T1000 (cell line): ENCODE data around the gene B4GAT1.

ENCODE experiments used
- DNase-seq: peaks from one replicate; lab custom pipeline; 2025; ENCODE audit warnings: mixed read lengths; lab: John Stamatoyannopoulos, UW

B4GAT1 gene

DNA sequence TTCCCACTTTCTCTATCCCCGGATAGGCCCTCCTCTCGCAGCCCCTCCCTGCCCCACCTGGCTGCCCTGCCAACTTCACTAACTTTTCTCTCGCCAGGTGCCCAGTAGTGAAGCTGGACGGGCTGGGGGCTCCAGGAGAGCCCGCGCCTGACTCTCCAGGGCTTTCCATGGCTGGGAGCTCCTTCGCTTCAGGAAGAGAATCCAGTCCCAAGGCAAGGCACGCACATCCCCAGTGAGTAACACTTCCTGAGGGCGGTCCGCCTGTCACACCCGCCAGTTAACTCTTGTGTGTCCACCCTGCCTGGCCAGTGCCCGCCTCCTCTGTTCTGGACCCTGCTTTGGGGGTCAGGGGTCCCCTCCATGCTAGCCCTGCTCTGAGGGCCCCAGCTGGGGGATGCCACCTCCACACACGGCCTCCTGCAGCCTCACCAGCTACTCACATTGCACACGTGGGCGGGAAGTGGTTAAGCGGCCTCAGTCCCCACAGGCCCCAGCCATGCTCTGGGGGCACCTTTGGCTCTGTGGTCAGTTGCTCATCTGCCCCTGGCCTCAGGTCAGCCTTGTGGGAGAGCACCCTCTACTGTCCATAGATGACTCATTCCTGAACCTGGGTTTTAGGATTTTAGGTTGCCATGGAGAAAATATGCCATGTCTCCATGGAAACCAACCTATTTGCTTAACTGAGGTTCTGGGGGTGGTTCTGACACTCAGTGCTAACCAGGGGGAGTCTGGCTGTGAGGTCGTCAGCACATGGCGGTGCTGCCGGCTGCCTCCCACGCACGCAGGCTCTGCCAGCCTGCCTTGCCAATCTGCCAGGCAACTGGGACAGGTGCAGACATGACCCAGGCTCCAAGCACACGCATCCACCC is 11.0 kb downstream of the B4GAT1 start, which contains the start of gene RIN1:
Gene RIN1 (minus strand): TSS at position 201 of the 869 bp plus-strand sequence. CDS start 32 bp downstream, at position 169.
- DNase-seq: peak; percentile 99

DNA sequence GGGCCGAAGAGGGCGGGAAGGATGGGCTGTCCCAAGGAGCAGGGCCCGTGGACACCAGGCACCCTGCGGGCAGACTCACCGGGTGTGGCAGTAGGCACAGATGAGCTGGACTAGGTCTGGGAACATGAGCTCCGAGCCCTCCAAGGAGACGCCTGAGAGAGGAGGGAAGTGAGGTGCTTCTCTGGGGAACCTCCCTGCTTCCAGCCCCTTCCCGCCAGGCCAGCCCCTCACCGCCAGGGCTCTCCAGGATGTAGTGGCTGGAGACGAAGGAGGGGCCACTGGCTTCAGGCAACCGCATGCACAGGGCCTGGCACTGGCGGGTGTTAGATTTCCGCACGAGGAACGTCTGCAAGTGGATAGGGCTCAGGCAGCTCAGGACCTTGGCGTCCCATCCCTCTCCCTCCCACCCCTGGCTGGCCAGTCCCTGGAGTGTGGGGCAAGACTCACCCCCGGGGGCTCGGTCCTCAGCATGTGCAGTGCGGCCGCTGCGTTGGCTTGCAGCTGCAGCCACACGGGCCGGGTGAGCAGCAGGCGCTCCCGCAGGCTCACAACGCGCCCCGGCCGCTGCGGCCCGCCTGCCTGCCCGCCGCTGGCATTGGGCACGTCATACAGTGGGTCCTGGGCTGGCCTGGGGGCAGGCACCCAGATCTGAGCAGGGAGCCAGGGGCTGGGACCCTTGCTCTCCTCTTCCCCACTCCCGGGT is 11.7 kb downstream of the B4GAT1 start:
- DNase-seq: peak; percentile 56

GRCh38 chr11:66334605-66335442 is 12.6 kb downstream of the B4GAT1 start:
- DNase-seq: no peak

- no peak for DNase-seq
These were observed 13.4 kb downstream of the B4GAT1 start for GRCh38 chr11:66333896-66334604.

DNA sequence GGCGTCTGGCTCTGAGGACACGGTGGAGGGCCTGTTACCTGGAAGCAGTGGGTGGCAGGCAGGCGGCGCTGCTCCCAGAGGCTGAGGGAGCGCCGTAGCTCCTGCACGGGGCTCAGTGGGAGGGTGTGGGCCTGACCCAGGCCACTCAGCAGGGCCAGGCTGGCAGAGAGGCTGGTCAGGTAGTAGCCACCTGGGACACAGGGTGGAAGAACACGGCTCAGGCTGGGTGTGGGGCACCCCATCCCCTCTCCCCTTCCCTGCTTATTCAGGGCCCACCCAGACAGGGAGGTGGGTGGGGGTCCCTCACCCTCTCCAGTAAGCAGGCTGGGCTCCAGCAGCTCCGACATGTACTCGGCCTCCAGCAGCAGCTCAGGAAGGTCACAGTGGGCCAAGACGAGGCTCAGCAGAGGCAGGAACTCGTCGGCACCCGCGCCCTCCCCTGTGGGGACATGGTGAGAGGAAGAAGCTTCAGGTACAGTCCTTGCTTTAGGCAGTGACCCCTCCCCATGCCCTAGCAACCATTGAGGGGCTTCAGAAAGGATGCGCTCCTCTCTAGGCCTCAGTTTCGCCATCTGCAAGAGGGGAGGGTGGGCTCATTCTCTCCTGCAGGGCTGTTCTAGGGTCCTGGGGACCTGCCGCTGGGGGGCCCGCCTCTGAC is 14.1 kb downstream of the B4GAT1 start:
- DNase-seq: no peak

DNA sequence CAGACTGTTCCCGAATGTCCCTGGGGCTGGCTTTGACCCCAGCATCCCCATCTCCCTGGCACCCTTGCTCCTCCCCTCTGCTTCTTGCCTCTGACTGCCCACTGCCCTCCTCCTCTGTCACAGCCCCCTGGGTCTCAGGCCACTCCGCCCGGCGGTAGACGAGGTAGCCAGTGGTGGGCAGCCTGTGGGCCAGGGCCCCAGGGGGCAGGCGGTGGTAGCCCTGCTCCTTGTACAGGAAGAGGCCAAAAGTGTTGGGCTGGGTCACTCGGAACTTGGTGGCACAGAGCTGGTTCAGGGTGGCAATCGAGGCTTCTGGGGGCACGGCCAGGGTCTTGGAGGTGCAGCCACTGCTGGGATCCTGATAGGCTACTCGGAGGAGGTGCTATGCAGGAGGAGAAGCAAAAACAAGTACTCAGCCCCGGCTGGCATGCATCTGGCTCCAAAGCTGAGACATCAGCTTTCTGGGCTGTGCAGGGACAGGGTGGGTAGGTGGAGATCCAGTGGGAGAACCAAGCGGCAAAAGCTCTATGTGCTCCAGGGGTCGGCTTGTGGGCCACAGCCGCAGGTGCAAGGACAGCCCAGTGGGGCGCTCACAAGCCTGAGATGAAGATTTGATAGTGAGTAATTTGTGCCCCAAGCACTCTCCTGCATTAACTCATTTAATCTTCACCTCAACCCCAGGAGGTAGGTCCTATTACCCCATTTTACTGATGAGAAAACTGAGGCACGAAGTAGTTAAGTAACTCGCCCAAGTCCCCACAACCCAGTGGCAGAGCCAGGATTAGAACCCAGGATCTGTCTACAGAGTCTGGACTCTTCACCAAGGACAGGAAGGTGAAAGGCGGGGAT is 14.8 kb downstream of the B4GAT1 start:
- no peak for DNase-seq

- no peak for DNase-seq
These were observed 15.7 kb downstream of the B4GAT1 start for GRCh38 chr11:66331542-66332370.

DNA sequence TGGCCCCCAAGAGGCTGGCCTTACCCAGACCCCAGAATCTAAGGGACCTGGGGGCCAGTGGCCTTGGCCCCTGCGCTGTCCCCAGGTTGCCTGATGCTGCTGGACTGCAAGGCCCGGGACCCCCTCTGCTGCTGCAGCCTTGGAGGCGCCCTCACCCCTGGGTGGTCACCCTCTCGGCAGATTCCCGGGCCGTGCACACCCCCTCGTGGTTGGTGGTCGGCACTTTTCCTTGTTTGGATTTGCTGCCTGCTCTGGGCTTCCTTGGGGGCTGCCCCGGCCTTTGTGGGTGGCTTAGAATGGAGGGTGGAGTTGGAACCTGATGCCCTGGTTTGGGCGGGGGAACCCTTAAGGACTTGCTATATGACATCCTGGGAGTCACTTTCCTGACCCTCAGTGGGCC is 16.5 kb downstream of the B4GAT1 start:
- DNase-seq: no peak

DNA sequence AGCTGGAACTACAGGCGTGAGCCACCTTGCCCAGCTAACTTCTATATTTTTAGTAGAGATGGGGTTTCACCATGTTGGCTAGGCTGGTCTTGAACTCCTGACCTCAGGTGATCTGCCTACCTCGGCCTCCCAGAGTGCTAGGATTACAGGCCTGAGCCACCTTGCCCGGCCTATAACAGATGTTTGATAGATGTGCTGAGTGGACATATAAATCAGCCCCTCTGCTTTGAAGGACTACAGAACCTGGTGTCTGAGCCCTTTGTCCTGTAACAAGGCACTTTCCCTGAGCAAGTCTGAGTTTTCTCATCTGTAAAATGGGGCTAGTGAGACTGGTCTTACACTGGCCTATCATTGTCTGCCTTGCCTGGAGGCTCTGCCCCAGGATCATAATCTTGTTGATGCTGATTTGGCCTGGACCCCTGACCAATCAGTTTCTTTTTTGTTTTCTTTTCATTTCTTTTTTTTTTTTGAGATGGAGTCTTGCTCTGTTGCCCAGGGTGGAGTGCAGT is 18.2 kb downstream of the B4GAT1 start:
- no peak for DNase-seq

- peak; percentile 76 for DNase-seq
These were observed 18.9 kb downstream of the B4GAT1 start for GRCh38 chr11:66328302-66329144.

DNA sequence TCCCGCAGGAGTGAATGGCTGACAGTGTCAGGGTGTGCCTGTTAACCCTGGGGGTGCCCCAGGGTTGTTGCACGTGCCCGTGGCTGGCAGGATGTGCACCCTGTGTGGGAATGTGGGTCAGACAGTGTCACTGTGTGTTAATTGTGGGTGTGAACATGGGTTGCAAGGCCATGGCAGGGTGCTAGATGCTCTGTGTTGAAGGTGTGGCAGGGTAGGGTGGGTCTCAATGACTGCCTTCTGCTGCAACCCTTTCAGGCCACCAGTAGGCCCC is 19.5 kb downstream of the B4GAT1 start:
- no peak for DNase-seq

GRCh38 chr11:66327171-66328030 is 20.0 kb downstream of the B4GAT1 start:
- peak; percentile 42 for DNase-seq

DNA sequence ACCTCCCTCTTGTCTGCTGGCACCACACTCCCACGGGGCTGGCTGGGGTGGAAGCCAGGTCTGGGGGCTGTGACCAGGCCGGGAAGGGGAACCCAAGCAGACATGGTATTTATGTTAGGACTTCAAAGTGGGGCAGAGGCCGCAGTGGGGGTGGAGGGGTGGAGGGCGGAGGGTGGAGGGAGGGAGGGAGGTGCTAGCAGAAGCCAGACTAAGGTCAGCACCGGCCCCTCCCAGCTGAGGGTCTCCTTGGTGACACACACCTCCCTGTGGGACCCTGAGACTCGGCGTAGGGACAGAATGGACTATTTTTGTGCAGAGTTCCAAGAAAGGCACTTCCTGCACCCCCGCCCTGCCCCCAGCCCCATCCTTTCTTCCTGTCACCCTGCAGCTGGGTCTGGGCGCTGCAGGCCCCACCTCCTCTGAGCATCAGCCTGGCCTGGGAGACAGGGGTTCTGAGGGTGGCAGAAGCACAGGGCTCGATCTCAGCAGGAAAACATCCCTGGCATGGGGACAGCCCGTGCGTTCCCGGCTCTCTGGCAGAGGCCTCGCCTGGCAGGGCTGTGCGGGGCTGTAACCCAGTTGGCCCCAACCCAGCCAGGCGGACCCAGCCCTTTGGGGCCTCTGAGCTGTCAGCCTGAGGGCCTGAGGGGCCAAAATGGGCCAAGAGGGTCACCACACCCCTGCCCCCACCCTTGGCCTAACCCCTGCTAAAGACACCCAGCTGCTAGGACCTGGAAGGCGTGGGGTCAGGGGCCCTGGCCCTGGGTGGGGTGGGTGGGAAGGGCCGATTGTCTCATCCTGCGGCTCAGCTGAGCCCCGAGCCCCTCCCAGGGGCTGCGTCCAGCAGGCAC is 20.9 kb downstream of the B4GAT1 start:
- peak; percentile 57 for DNase-seq

DNA sequence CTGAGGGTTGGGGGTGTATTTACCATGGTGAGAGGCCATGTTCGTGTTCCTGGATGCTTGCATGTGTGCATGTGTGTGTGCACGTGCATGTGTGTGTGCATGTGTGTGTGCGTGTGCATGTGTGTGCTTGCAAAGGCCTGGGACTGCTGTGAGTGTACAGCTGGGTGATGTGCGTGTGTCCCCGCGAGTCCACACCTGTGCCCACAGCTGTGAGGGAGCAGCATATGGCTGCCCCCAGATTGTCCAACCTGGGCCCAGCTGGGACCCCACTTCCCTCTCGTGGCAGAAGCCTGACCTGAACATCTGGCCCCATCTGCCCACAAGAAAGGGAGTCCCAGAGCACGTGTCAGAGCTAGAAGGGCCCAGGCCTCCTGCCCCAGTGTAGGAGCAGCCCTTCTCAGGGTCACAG is 22.2 kb downstream of the B4GAT1 start:
- DNase-seq: no peak

GRCh38 chr11:66324664-66325063 is 22.8 kb downstream of the B4GAT1 start:
- no peak for DNase-seq

- no peak for DNase-seq
These were observed 23.7 kb downstream of the B4GAT1 start for GRCh38 chr11:66323684-66324083.
